Suprapubic skin (tissue), 4 donors: ENCODE data around the gene BLVRB.
"Not testable (repeated sequence)": the region's sequence is repeated elsewhere in the genome, so short reads cannot be mapped to it uniquely, and the experiment has no call there.

Experiments
- CTCF ChIP-seq, 2 donors: fragments of 200-600 bp in 1 of 2; fragments of 450-650 bp in 1 of 2; sonication (generic) in 1 of 2; IDR thresholded peaks; one replicate each; pipeline ENCODE4 v1.5.1; 2016 to 2019; ENCODE audit warnings: antibody characterized with exemption in 2 of 2, mild to moderate bottlenecking in 1 of 2, moderate library complexity in 1 of 2
- EP300 ChIP-seq: sonication (generic); formaldehyde crosslinking; IDR thresholded peaks from one replicate; pipeline ENCODE4 v1.6.1; 2017; ENCODE audit warnings: antibody characterized with exemption
- POLR2A ChIP-seq, 2 donors: fragments of 450-650 bp; IDR thresholded peaks; one replicate each; pipeline ENCODE4 v1.6.1; 2017; ENCODE audit warnings: antibody characterized with exemption in 2 of 2, mild to moderate bottlenecking in 2 of 2, moderate library complexity in 2 of 2
- POLR2AphosphoS5 ChIP-seq, 3 donors: sonication (generic); formaldehyde crosslinking; IDR thresholded peaks; one replicate each; pipeline ENCODE4 v1.6.1; 2017; ENCODE audit warnings: antibody characterized with exemption in 3 of 3

- not testable (repeated sequence) for TF ChIP-seq CTCF (IDR thresholded peaks at IDR 0.05); POLR2A (IDR thresholded peaks at IDR 0.05); EP300; POLR2AphosphoS5 (IDR thresholded peaks at IDR 0.05)
Observed at GRCh38 chr19:40475878-40476644, 10.5 kb upstream of the BLVRB start.
